DMS53 (cell line): ENCODE measurements around the gene TCFL5.

Experiments used
- DNase-seq: peaks from one replicate; lab custom pipeline; 2025; lab: John Stamatoyannopoulos, UW

The TCFL5 gene

DNA sequence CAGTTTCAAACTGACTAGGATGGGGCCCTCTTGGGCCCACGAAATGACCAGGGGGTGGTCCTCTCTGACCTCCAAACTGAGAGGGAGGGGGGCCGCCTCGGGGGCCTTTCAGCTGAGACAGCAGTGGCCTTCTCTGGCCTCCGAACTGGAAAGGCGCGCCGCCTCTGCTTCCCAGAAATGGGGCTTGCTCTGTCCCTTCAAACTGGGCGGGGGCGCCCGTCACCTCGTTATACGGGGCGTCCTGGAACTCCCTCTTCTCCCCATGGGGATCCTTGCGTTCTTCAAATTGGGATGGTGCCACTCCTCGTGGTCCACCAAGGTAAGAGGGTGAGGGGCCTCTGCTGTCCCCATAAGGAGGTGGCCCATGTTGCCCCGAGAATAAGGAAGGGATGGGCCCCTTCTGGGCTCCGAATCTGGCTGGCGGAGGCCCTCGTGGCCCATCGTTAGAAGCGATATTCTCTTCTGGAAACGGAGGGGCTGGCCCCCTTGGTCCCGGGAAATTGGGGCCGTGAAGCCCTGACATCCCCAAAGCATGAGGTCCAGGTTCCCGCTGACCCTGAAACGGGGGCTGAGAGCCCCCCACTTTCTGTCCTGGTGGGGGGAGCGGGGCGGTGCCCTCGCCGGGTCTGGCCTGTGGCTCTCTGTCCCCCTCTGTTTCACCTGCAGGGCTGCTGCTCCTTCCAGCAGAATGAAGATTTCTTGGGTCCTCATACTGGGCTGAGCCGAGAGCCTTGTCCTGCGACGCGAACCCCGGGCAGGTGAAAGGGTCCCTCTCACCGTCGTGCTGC lies 18.7 kb upstream of the TCFL5 start:
- DNase-seq = no peak

DNA sequence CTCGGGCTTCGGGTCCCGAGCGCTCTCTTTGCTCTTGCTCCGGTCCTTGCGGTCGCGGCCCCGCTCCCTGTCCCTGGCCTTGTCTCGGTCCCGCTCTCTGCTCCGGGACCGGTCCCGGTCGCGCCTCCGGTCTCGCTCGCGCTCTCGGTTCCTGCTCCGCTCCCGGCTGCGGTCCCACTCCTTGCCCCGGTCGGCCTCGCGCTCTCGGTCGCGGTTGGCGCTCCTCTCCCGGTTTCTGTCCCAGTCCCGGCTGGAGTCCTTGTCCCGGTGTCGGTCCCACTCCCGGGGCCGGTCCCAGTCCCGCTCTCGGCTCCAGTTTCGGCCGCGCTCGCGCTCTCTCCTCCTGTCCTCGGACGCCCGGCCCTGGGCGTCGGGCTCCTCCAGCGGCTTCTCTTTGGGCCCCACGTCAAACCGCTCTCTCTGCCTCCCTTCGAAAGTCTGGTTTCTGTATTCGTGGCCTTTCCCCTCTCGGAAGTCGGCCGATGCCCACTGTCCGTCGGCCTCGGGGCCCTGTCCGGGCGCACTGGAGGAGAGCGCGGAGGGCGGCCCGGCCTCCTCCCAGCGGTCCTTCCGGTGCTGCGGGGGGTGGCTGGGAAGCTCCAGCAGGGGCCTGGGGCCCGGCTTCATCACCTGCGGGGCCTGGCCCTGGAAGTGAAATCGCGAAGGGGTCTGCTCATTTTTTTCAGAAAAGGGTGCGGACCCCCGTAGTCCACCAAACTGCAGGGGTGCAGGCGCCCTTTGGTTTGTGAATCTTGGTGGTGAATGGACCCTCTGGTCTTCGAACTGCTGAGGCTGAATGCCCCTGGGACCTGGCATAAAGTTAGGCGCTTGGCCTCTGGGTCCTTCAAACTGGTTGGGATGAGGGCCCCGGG lies 17.9 kb upstream of the TCFL5 start:
- DNase-seq = no peak

GRCh38 chr20:62878244-62879038 lies 16.8 kb upstream of the TCFL5 start:
- DNase-seq = no peak

DNA sequence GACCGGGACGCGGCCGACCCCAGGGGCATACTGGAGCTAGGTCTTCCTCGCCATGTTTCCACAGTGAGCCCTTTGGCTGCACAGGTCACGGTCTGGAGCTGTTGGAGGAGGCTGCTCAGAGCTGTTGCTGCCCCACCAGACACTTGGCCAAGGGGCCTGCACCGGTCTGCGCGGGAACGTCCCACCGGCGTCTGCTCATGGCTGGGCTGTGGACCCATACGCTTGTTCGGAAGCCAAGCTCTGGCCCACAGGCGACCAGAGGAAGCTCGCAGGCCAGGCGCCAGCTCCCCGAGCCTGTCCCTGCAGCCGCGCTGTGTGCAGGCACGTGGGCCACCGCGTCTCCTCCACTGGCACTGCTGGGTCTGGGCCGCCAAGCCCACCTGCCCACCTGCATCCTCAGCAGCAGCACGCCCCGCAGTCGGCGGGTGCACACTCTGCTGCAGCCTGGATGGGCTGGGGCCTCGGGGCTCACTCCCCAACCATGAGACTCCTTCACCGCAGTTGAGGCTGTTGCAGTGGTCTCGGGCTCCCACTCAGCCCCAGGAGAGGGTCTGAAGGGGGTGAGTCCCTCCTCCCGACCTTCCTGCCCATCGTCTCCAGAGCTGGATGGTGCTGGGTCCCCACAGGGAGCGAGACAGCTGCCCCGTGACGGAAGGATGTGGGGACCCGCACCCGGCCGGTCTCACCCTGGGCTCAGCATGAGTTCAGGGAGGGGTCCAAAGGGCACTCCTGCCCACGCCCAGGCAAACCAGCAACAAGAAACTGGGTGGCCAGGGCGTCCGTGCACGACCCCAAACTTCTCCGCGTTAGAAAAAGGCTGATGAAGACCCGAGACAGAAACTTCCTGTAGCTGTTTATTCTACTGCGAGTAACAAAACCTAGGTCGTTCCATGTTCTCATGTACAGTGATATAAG lies 15.5 kb upstream of the TCFL5 start:
- no peak for DNase-seq

- no peak for DNase-seq
Observed at GRCh38 chr20:62876501-62876901, 14.9 kb upstream of the TCFL5 start.

DNA sequence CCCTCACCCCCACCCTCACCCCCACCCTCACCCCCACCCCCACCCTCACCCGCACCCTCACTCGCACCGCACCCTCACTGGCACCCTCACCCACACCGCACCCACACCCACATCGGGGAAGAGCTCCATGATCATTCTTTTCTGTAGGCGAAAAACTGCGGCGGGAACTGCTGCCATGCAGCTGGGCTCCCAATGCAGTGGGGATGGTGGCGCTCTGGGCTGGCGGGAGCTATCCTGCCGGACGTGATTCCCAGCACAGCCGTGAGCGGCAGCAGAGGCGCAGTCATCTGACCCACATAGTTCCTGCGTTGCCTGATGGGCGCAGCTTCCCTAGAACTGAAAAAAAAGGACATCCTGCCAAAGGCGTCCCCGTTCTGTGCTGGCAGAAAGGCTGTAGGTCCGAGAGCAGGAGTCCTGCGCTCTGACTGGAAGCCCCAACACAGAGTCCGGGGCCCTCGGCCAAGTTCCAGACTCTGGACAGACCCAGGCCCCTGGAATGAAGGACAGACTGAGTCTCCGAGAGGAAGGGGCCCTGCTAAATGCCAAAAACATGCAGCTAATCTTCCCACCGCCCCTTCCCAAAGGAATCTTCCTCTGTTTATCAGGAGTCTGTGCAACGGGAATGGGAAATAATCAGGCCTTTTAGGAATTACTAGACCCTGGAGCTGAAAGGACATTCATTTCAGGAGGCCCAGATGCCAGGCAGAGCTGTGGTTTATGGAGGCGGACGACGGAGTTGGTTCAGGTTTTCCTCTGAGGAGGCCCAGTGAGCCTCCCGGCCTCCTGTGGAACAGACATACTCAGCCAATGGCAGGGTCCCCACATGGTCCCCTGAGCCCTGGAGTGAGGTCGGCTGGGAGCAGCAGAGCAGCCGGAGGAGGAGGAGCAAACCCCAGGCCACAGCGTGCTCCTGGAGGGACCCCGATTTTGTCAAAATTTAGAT lies 14.1 kb upstream of the TCFL5 start:
- peak; percentile 98 for DNase-seq

- DNase-seq = peak; percentile 77
Observed at GRCh38 chr20:62874964-62875344, 13.3 kb upstream of the TCFL5 start.

- peak; percentile 76 for DNase-seq
Observed at GRCh38 chr20:62873681-62874031, 12.0 kb upstream of the TCFL5 start.

DNA sequence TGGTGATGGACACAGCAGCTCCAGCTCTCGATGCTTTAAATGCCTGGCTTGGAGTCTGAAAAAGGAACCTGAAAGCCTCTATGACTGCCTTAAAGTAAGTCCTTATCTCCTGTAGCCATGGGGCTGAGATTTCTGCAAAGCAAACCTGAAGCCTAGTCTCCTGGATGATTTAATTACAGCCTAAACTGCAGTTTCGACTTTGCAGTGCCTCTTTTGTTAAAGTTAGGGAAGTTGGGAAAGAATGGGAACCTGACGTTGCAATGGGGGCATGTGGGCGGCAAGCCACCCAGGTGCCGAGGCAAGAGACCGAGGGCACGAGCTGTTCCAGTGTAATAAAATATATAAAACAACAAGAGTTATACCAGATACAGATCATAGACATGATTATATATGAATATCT lies 11.7 kb upstream of the TCFL5 start:
- DNase-seq = peak; percentile 26

DNA sequence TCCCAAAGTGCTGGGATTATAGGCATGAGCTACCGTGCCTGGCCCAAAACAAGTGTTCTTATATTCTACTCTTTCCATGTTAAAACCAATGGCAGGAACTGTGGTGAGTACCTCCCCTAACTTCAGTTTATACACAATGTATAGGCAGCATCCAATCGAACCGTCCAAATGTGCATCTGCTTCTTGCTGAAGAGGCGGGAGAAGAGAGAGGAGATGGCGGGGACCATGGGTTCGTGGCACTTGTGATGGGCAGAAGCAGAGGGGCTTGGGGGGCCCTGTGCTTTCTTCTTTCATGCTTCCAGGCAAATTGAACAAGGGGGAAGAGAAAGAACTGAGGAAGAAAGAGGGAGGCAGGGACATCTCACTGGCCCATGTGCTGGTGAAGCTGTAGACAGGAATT lies 11.2 kb upstream of the TCFL5 start:
- no peak for DNase-seq

GRCh38 chr20:62872184-62872847 lies 10.7 kb upstream of the TCFL5 start:
- DNase-seq = peak; percentile 80

- DNase-seq = no peak
Observed at GRCh38 chr20:62864207-62864606, 2.6 kb upstream of the TCFL5 start.

DNA sequence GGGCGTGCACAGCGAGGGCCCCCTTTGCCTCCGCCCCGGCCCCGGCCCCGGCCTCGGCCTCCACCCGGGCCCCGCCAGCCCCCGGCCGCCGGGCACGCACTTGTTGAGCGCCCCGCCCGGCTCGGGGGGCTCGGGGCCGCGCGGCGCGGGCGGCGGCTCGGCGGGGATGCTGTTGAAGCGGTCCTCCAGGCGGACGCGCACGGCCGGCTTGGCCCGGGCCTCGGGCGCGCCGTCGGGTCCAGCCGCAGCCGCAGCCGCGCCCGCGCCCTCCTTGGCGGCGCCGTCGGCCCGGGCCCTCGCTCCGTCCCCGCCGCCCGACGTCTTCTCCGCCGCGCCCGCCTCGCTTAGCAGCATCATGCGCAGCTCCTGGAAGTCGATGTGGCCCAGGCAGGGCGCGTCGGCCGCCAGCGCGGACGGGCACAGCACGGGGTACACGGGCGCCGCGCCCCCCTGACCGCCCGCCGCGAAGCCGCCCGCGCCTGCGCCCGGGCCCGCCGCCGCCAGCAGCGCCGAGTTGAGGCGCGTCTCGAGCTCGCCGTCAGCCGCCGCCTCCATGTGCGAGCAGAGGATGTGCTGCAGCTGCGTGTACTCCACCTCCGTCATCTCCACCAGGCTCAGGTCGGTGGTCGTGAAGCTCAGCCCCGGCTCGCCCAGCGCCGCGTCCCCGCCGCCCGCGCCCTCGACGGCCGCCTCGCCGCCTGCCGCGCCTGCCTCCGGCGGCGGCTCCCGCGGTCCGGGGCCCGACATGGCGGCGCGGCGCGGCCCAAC lies 514 bp downstream of the TCFL5 start:
- DNase-seq = peak; percentile 75

DNA sequence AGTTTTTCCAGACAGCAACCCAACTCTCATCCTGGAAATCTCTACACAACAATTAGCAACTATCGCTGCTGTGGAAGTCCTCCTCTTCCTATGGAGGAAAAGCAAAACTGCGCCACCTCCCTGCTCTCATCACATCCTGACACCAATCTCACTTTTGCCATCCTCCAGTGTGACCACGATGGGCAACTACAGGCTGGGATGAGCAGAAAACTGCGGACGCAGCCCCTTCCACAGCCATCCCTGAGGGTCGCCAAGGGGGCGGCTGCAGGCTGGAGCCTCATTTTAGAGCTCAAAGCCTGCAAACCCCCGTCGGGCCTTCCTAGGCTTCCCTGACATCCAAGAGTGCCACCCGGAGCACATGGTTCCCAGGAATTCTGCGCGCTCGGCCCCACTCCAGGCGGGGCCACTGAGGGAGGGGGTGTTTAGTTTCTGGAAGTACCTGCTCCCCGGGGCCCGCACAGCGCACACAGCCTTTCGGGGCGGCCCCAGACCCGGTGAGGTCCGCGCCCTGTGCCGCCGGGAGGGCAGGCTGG lies 1.2 kb downstream of the TCFL5 start:
- peak; percentile 44 for DNase-seq

DNA sequence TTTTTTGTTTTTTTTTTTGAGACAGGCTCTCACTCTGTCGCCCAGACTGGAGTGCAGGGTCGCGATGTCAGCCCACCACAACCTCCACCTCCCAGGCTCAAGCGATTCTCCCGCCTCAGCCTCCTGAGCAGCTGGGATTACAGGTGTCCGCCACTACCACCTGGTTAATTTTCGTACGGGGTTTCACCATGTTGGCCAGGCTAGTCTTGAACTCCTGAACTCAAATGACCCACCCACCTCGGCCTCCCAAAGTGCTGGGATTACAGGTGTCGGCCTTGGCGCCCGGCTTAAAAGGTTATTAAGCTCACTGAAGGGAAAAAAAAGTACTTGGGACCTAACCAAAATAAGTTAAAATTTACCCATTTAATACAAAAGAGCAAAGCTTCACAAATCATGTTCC lies 1.9 kb downstream of the TCFL5 start:
- no peak for DNase-seq

DNA sequence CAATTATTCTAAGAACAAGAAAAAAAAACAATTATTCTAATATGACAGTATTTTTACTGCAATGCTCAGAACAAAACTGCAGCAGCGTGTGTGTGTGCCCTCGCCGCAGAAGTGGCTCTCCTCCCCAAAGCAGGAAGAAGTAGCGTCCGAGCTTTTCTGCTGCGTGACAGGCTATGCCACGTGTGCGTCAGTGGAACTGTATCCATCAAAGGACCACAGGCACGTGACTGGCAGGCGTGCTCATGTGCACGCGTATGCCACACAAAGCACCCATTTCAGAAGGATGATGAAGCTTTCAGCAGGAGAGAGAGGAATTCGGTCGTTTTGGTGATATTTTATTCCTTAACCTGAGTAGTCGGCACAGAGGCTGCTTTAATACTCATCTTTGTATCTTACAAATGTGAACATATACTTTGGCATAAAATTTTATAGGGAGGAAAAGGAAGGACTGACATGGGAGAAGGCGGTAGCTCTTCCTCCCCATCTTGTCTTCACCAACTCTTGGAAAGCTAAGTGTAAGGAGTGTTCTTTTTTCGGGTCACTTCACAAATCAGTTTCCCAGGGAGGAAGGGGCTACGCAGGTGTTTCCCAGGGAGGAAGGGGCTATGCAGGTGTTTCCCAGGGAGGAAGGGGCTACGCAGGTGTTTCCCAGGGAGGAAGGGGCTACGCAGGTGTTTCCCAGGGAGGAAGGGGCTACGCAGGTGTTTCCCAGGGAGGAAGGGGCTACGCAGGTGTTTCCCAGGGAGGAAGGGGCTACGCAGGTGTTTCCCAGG lies 3.4 kb downstream of the TCFL5 start:
- no peak for DNase-seq

GRCh38 chr20:62856931-62857619 lies 4.5 kb downstream of the TCFL5 start:
- no peak for DNase-seq
